Activated CD8-positive, alpha-beta memory T cell treated with anti-CD3 and anti-CD28 coated beads, Interleukin-2, amount 50 U/mL, for 4 hours (primary cell): ENCODE measurements around the gene USE1.

Source experiments
- DNase-seq: peaks from one replicate; pipeline ENCODE4 v3.0.0-alpha.2; 2020

The USE1 gene

DNA sequence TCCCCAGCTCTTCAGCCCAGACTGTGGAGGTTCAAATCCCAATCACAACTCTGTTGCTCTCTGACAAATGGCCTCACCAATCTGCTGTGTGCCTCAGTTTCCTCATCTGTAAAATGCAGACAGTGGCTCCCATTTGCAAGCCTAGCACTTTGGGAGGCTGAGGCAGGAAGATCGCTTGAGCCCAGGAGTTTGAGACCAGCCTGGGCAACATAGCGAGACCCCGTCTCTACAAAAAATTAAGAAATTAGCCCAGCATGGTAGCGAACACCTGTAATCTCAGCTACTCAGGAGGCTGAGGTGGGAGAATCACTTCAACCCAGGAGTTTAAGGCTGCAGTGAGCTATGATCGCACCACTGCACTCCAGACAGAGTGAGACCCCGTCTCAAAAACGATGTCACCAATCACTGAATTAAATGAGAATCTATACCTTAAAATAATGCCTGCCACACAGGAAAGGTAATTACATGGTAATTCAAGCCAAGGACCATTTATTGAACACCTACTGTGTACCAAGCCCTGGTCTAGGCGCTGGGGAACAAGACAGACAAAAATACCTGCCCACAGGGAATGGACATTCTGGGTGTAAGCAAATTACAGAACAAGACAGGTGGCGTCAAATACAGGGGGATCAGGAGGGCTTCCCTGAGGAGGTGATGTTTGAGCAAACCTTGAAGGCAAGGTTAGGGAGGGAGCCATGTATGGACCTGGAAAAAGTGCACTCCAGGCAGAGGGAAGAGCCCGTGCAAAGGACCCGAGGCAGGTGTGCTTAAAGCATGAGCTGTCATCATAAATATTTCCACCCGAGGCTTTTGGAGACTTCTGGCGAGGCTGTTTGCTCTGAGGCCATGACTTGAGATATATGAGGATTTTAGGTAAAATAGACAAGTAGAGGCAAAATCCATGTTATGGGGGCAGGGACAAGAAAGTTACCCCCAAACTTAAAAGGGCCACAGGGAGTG, 22.9 kb downstream of the USE1 start:
- no peak for DNase-seq

DNA sequence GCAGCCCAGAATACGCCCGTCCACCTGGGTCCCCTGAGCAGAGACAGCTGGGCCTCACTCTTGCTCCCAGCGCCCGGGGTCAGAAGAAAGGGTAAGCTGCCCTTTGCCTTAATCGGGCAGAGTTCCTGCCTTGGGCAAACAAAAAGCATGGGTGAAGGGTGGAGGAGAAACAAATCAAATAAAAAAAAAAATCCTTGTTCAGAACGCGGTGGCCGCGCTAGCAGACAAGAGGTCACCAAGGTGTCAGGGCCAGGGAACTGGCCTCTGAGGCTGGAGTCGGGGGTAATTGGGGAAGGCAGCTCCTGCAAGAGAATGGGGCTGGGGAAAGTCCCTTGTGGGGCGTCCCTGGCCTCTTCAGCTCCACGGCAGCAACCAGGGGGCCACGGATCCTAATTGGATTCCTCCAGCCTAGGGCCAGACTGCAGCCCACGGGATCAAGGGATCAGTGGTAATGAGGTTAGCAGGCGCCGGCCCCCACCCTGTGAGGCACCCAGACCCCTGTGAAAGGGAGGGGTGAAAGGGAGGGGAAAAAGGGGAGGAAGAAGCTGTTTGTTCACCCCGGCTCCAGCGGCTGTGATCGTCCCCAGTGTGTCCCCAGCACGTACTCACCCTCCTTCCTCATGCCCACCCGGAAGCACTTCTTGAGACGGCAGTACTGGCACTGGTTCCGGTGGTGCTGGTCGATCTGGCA, 25.1 kb downstream of the USE1 start:
- no peak for DNase-seq

GRCh38 chr19:17240826-17241399, 25.8 kb downstream of the USE1 start:
- no peak for DNase-seq

DNA sequence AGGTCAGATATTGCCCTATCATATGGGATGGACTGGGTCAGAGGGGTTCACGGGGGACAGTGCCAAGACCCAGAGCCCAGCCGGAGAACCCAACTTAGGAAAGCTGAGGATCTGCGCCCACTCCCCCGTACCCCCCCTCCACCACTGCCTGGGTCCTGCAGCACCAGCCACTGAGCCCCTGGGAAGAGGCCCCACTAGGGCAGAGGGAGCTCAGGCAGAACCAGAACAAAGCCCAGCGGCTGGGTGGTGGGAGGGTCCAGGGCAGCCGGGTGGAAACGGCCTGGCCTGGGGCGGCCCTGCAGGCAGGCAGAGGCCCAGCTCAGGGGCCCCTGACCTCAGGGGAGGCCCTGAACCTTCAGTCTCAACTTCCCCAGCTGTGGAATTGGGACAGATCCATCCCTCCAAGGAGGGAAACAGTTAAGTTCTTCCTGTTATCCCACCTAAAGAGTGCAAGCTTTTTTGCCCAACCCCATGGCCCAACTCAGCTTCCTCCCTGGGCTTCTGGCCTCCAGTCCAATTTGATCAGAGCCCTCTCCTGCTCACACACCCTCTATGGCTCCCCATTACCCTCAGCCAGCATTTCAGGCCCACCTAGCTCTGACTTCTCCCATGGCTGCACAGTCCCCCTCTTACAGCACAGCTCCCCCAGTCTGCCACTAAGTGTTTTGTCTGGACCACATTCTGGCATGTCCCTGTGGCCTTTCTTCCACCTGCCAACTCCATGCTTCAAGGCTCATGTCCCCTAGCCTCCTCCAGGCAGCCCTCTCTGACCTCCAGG, 27.5 kb downstream of the USE1 start:
- DNase-seq = no peak

DNA sequence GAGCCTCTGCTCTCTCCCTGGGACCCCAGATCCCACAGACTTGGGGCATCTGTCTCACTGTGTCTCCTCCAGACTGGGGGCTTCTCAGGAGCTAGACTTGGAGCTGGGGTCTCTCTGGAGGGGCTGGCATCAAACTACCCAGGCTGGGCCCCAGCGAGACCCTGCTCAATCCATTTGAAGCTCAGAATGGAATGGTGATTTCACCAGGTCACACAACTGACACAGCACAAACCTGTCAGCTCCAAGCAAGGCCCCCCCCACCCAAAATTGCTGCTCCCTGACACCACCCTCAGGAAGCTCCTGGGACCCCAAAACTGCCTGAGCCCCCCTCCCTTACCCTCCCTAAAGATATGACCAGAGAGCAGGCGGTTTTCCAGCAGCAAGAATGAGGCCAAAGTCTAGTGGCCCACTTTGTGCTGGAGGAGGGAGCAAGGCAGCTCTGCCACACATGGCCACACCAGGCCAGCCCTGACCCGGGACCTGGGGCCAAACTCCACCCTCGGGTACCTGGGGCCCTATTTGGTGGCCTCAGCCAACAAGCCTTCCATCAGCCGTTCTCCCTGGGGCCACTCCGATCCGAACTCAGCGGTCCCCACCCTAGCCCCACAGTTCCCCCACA, 28.2 kb downstream of the USE1 start:
- no peak for DNase-seq

DNA sequence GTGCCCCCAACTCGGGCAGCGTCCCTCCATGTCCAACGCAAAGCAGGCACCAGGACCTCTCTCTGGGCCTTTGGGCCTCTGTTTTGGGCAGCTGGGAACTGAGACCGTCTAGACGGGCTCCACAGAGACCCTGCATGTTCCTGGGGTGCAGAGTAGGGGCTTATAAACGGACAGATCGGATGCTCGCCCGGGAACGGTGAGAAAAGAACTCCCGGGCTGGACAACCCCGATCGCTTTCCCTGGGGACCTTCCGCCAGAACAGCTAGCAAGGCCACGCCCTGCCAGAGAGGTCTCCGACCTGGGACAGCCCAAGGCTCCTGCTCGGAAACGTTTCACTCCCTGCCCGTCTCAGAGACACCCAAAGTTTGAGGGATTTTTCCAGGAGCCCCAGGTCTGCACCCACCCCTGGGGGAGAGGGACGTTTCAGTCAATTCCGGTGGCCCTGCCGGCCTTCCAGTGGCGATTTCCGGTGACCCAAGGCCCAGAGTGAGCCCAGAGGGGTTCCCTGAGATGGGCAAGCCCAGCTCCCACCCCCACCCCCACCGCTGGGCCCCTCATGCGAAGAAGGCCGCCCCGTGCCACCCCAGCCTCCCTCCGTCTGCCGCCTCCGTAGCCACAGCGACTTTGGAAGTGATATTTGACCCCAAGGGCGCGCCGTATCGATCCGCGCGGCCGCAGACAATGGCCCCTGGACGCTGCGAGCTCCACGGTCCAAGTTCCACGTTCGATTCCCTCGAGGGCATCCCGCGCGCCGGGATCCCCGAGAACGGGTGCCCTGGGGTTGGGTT, 28.9 kb downstream of the USE1 start:
- no peak for DNase-seq

DNA sequence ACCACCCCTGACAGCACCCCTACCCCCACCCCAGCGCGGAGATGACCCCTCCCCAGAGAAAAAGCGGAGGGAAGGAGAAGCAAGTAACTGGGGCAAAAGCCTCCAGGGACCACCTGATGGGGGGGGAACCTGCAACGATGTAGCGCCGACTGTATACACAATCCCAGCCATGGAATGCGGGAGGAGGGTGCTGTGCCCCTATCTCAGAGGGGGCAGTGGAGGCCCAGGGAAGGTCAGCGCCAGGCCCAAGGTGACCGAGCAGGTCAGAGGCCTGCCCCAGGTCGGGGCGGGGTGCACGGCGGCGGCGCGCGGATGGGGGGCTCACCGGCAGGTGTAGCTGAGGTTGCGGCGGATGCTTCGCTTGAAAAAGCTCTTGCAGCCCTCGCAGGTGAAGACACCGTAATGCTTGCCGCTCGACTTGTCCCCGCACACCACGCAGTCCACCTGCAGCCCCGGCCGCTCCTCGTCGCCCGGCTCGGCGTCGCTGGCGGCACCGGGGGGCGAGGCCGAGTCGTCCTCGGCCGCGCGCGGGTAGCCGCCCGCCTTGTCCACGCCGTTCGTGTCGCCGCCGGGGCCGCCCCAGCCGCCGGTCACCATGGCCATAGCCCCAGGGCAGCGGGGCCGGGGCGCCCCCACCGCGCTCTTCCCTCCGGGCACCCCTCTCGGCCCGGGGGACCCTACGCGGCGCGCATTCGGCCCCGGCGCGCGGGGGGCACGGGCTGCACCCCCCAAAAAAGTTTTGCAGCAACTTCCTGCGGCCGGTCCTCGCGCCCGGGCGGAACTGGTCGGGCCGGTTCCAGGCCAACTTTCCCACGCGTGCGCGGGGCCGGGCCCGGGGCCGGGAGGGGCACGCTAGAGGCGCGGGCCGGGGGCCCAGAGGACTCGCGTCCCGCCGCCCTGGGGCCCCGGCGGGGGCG, 29.7 kb downstream of the USE1 start:
- DNase-seq = no peak

DNA sequence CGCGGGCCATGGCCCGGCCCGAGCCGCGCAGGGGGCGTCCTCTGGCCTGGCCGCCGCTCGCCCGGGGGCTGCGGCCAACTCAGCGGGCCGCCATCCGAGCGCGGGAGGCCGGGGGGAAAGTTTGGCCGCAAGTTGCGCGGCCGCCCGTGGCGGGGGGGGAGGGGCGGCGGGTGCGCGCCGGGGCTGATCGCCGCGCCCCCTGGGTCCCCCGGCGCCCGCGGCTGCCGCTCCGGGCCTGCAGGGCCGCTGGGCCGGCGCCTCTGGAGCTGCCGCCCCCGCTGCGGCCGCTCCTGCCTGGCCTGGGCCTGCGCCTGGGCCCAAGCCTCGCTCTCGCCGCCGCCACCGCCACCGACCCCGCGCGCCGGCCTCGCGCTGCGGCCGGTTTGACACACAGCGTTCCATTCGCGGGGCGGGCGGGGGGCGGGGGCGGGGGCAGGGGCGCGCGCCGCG, 30.4 kb downstream of the USE1 start, which contains the start of gene NR2F6:
Gene NR2F6, minus strand, starts transcription at position 385 of the 450 bp plus-strand sequence. CDS start 699 bp downstream, outside the sequence.
- DNase-seq = no peak

GRCh38 chr19:17246681-17247425, 31.7 kb downstream of the USE1 start:
- DNase-seq = no peak

DNA sequence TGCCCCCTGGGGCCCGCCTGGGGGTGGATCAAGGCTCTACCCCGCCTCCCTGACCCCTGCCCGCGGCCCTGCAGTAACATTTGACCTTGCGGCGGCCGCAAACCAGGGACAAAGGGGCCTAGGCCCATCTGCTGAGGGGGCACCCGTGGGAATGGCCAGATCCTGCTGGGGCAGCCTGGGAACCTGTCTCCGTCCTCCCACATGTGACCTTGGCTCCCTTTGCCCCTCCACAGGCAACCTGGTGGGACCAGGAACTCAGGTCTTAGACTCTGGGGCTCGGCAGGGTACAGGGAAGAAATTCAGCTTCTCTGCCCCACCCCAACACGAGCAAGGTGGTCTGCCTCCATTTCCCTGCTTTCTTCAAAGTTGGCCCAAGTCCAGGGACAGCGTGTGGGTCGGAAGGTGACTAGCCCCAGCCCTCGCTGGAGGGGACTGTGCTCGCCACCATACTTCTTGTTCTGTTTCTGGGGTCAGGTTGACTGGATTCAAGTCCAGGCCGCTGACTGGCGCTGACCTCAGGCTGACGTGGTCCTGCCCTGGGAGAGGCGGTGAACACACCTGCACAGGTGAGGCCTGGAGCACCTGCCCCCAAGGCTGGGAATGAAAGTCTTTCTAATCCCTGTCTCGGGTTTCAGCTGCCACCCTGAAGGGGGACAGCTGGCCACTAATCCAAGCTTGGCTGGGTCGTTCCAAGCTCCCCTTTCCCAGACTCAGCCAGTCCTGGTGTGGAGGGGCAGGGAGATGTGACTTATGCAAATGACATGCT, 33.0 kb downstream of the USE1 start:
- DNase-seq = no peak

- DNase-seq = no peak
Measured at GRCh38 chr19:17249887-17250548, 34.9 kb downstream of the USE1 start.

GRCh38 chr19:17254636-17255035, 39.5 kb downstream of the USE1 start:
- DNase-seq = no peak

DNA sequence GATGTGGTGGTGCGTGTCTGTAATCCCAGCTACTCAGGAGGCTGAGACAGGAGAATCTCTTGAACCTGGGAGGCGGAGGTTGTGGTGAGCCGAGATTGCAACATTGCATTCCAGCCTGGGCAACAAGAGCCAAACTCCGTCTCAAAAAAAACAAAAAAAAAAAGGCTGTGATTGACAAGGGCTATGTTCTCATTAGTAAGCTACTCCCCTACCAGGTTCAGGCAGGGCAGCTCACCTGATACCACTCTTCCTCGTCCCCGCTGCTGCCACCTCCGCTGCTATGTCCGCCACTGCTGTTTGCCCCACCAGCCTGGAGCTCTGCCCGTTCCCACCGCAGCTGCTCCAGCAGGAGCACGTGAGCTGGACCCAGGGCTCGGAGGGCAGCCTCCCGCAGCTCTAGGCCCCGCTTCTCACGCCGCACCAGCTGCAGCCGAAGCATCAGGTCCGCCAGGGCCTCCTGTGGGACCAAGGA, 40.0 kb downstream of the USE1 start:
- no peak for DNase-seq

DNA sequence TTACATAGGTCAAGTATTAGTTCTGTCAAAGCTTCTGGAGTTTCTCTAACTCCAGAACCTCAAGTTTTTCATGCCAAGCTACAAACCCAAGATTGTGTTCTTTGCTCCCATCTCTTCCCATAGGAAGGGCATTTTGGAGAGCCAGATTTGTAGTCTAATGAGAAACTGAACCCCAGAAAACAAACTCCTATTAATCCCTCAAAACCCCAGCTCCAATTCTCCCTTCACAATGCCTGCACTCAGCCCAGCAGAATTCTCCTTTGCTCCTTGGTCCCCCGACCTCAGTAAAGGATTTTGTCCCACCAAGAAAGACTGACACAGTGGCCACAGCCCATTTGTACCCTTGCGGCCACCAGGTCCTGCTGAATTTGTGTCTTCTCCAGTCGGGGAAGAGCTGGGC, 41.0 kb downstream of the USE1 start:
- no peak for DNase-seq

DNA sequence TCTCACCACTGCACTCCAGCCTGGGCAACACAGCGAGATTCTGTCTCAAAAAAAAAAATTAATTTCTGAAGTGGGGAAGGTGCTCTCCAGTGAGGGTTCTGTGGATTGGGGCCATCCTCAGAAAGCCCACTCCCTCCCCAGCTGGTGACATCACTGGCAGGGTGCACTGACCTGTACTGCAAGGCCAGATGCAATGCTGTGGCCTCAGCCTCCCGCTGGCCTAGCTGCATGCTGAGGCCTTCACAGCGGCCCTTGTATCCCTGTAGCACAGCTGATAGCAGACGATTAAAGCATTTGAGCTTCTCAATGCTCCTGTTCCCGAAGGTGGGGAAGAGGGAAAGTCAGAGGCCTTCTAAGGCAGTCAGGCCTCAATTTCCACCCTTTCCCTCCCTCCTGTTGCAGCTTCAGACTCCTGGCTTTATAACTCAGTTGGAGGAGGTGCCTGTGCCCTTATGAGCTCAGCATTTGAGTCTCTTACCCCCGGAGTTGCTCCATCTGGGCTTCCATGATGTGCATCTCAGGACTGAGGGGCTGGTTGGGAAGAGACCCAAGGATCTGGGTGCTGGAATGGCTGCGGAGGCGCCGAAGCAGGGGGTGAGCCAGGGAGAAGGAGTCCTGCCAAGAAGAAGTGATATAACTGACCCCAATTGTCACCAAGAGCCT, 44.1 kb downstream of the USE1 start:
- no peak for DNase-seq

DNA sequence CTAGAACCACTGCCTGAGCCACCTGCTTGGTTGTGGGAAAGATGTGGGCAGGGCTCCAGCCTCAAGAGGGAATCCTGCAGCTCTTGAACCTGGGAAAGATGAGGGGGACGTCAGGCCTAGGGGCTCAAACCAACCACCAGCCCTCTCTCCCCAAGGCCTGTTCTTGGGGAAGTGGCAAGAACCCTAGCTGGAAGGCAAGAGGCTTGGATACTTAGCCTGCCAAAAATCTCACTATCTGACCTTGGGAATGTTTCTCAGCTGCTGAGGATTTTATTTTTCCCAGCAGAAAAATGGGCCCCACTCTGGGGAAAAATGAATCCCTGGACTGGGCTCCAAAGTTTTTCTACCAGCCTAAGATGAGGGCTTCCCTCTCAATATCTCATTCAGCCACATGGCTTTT, 44.8 kb downstream of the USE1 start:
- no peak for DNase-seq

DNA sequence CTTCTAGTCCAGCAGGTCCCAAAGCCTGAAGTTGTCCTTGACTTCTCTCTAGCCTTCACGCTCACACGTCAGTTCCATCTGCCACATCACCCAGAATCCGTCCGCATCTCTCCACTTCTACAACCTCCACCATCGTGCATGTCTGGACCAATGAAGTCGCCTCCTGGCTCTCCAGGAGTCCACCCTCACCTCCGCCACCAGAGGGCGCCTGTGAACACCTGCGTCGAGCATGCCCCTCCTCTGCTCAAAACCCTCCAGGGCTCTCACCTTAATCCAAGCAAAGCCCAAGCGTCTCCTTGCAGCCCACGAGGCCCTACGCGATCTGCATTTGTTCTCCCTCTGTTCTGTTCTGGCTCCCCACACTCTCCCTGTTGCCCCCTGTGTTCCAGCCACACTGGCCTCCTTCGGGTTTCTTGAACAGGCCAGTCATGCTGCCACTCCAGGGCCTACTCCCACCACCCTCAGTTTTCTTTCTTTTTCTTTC, 45.7 kb downstream of the USE1 start:
- DNase-seq = peak; percentile 89
